Panc1 (cell line): ENCODE data around the gene MRPL40. TPM values are rescaled to one million over a fixed set of nuclear protein-coding genes. Genes with fewer than 3 reads are reported as not detected.
A peak's percentile ranks its signal among the peaks of the same experiment; 100 is the strongest.

Experiments used
- ATAC-seq: fragments of 200-7000 bp; cut with Tn5 transposase; 2 replicates; pipeline ENCODE4 v1.9.1; 2020; ENCODE audit warnings: mild to moderate bottlenecking, moderate library complexity
- BruUV-seq: library from RNA; stranded (reverse); fragments of 400-500 nt; replicated peaks from 2 replicates; lab custom pipeline; 2021; lab: Mats Ljungman, UMichigan
- CTCF ChIA-PET: fragments of 300-600 bp; sonication (Branson Sonifier 250); formaldehyde crosslinking; loops from one replicate; lab custom pipeline; 2022; ENCODE audit warnings: antibody characterized with exemption; lab: Charles Lee
- POLR2A ChIA-PET: fragments of 300-600 bp; sonication (Branson Sonifier 250); formaldehyde crosslinking; loops from one replicate; lab custom pipeline; 2022; ENCODE audit warnings: antibody characterized with exemption; lab: Charles Lee
- DNase-seq: peaks from one replicate; pipeline ENCODE4 v3.0.0-alpha.2; 2010; ENCODE audit warnings: low read depth, low spot score
- H3K27ac ChIP-seq: 2 replicates; pipeline ENCODE4 v1.5.1; 2011; ENCODE audit warnings: mild to moderate bottlenecking, low read length, inconsistent platforms
- H3K27me3 ChIP-seq: fragments of 200-500 bp; sonication (Bioruptor generic); 2 replicates; pipeline ENCODE4 v1.6.0; 2014; ENCODE audit warnings: low read length, inconsistent platforms; ENCODE audit not compliant: control insufficient read depth, insufficient read depth
- H3K36me3 ChIP-seq: fragments of 200-500 bp; sonication (Bioruptor generic); 2 replicates; pipeline ENCODE4 v1.5.1; 2014; ENCODE audit warnings: inconsistent platforms, mild to moderate bottlenecking, low read length, moderate library complexity; ENCODE audit not compliant: control insufficient read depth, insufficient read depth
- H3K4me1 ChIP-seq: 2 replicates; pipeline ENCODE4 v1.5.1; 2011; ENCODE audit warnings: inconsistent platforms, mild to moderate bottlenecking, low read length, moderate library complexity; ENCODE audit not compliant: control insufficient read depth, insufficient read depth
- H3K4me3 ChIP-seq, 2 experiments: 2 replicates each; pipeline ENCODE4 v1.5.1; 2011 to 2012; ENCODE audit warnings: low read depth in 2 of 2, low read length in 2 of 2, mild to moderate bottlenecking in 2 of 2, inconsistent platforms in 1 of 2, moderate library complexity in 1 of 2
- H3K9me3 ChIP-seq: fragments of 200-500 bp; sonication (Bioruptor generic); 2 replicates; pipeline ENCODE4 v1.5.1; 2014; ENCODE audit warnings: low read depth, mild to moderate bottlenecking, inconsistent platforms, low read length, moderate library complexity; ENCODE audit not compliant: control insufficient read depth, insufficient read depth
- CTCF ChIP-seq: fragments of 450-650 bp; IDR thresholded peaks from 2 replicates; pipeline ENCODE4 v1.5.1; 2017; ENCODE audit warnings: mild to moderate bottlenecking
- POLR2AphosphoS5 ChIP-seq: IDR thresholded peaks from 2 replicates; pipeline ENCODE4 v1.6.1; 2012; ENCODE audit warnings: mild to moderate bottlenecking, low read depth, low read length, moderate library complexity
- REST ChIP-seq, 2 experiments: IDR thresholded peaks; 2 replicates each; pipeline ENCODE4 v1.6.1; 2011 to 2012; ENCODE audit warnings: low read depth in 2 of 2, control low read depth in 1 of 2, low read length in 1 of 2, mild to moderate bottlenecking in 1 of 2, moderate library complexity in 1 of 2; ENCODE audit not compliant: insufficient read depth in 1 of 2
- SIN3A ChIP-seq: IDR thresholded peaks from 2 replicates; pipeline ENCODE4 v1.6.1; 2012; ENCODE audit warnings: low read depth, mild to moderate bottlenecking, low read length, moderate library complexity, borderline replicate concordance; ENCODE audit not compliant: insufficient read depth
- TCF7L2 ChIP-seq: IDR thresholded peaks from 2 replicates; pipeline ENCODE4 v1.6.1; 2011; ENCODE audit warnings: mild to moderate bottlenecking, low read depth, low read length, inconsistent platforms
- in situ Hi-C: cut with HindIII; loops from 2 replicates; pipeline ENCODE4 v1.10.0; 2016; ENCODE audit warnings: low sequenced_read_pairs, low pct_unique_long_range_greater_than_20kb
- intact Hi-C: fragments of 100-400 bp; cut with micrococcal nuclease; formaldehyde crosslinking; loops from one replicate; pipeline ENCODE4 v1.10.0; 2022; ENCODE audit not compliant: unreplicated experiment
- total RNA-seq: library from RNA; stranded (reverse); gene quantifications from one replicate; pipeline ENCODE4 v1.2.1, GENCODE V29; 2021; ENCODE audit not compliant: unreplicated experiment

The MRPL40 gene
- total RNA-seq, 1 experiment from 2014 or later, result 36.3 TPM

GRCh38 chr22:19478901-19479354, 46.6 kb downstream of the MRPL40 start, which contains the start of gene UFD1:
UFD1 (minus strand) TSS chr22:19479193; CDS start chr22:19479085, 108 bp downstream.
- intact Hi-C loops, result no loop called here
- in situ Hi-C loops, result no loop called here

More at GRCh38 chr22:19478901-19479354, 46.6 kb downstream of the MRPL40 start, which contains the start of gene UFD1:
- H3K27ac ChIP-seq, result peak within 1 kb of the TSS; percentile 100
- ChIA-PET POLR2A (interaction anchor here (0.6 kb wide), 1 partner anchor 15 kb away, joined by 3 read pairs; no protein-coding TSS in a partner anchor), CTCF (no interaction called here)
- H3K9me3 ChIP-seq, result no peaks in the 10 kb centered on the region
- peaks cover 3% of the 10 kb centered on the region for H3K36me3 ChIP-seq
- ATAC-seq (peak; percentile 82), DNase-seq (no peak)
- H3K4me3 ChIP-seq, result peak within 1 kb of the TSS; percentile 89 to 93
- H3K27me3 ChIP-seq, result no peaks in the 10 kb centered on the region
- no TSS peak for BruUV-seq
- TF ChIP-seq TCF7L2, result no peak
- TF ChIP-seq POLR2AphosphoS5, result peak; percentile 59; the same call in 1 of the 2 replicates
- TF ChIP-seq SIN3A, result no peak
- no peak for TF ChIP-seq CTCF
- TF ChIP-seq REST (IDR thresholded peaks at IDR 0.05; ENCODE audit: insufficient read depth in 1 of 2, low read depth in 2 of 2, low read length in 1 of 2), result no peak
- H3K4me1 ChIP-seq, result peaks cover 3% of the 10 kb centered on the region; the same call in 1 of the 2 replicates
